ENCODE measurements around the gene FUT2.

The FUT2 gene

DNA sequence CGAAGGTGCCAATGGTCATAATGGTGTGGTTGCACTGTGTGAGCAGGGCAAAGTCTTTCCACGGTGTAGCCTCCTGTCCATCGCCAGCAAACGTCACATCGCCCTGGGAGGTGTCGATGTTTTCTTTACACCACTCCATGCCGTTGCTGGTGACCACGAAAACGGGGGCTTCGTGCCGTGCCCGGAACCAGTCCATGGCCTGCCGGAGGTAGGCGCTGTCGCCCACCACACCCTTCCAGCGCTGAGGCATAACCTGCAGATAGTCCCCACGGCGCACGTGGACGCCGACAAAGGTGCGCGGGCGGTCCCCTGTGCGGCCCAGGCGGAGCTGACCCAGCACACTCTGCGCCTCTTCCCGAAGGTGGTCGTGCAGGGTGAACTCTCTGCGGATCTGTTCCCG, 54.6 kb downstream of the FUT2 start:
- DNase-seq (ENCODE audit: low read depth, low spot score): no peak

DNA sequence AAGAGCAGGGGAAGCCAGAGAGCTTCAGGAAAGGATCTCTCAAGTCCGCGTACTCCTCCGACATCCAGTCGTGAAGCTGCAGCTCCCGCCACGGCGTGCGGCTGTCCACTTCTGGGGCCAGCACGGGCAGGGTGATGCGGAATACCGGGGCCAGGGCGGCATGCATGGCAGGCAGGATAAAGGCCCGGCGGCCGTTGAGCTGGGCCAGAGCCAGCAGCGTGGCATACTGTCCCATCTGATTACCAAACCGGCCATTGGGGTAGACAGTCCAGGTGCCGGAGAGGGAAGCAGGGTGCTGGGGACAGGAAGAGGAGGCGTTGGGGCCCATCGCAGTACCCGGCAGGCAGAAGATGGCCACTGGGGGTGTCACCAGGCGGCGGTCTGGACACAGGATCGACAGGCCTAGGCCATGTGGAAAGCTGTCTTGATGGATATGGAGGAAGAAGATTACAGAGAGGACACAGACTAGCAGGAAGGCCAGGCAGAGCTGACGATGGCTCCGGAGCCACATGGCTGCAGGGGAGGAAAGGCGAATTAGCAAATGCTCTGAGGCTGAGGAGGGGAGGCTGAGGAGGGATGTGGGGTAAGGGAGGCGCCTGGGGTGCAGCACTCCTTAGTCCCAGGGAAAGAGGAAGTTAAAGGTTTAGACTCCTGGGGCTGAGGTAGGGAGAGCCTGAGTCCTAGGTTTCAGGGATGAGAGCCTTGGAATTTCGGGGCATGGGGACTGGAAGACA, 55.2 kb downstream of the FUT2 start:
- DNase-seq (ENCODE audit: low read depth, low spot score): no peak

DNA sequence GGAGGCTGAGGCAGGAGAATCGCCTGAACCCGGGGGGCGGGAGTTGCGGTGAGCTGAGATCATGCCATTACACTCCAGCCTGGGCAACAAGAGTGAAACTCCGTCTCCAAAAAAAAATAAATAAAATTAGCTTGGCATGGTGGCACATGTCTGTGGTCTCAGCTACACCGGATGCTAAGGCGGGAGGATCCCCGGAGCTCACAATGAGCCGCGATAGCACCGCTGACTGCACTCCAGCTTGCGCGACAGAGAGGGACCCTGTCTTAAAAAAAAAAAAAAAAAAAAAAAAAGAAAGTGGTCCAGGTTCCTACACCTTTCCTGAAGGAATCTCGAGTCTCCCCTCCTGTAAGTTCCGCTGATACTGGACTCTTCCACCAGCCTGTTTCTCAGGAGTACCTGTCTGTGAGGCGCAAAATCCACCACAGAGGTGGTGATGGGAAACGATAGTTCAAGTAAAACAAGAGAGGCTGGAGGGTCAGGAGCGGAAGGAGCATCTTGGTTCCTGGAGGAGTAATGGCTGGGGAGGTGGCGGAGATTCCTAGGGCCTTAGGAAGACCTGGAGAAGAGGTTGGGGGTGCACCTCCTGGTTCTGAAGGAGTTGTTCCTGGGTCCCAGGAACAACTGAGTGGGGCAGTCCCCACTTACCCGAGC, 56.2 kb downstream of the FUT2 start:
- no peak for DNase-seq (ENCODE audit: low read depth, low spot score)

DNA sequence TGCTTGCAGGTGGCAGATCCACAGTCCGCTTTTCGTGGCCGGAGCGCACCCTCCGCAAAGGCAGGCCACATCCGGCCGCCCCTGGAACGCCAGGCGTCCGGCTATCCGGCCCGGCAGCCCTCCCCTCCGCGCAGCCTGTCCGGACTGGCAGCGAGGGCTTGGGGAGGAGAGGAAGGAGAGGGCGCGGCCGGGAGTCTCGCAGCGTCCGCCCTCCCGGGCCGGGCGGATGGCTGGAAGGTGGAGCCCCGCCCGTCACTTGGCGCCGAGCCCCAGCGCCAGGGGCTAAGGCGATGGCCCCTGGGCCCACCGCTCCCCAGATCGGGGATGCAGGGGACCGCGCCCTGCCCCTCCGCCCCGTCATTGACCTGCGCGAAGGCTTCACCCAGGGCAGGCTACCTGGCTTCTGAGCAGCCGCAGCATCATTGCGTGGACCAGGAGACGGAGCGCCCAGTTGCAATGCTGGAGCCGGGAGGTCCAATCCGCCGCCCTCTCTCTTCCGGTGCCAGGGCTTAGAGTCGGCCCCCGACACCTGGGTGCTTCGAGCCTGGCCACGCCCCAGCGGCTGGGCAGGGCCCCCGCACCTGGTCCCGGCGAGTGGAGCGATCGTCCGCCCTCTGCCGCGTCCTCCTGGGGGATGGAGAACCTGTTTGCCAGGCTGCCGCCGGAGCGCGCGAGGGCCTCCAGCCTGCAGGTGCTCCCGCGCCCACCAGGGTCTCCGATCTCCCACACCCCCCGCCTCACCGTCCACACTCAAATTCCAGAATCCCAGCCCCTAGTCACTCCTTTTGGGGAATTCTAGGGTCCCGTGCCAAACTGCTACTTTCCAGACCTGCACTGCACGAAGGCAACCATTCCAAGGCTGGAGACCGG, 57.0 kb downstream of the FUT2 start, which contains the start of gene FUT1:
Gene FUT1, minus strand, starts transcription at position 146 of the 870 bp plus-strand sequence. CDS start 1,360 bp downstream, outside the sequence.
- no peak for DNase-seq (ENCODE audit: low read depth, low spot score)

DNA sequence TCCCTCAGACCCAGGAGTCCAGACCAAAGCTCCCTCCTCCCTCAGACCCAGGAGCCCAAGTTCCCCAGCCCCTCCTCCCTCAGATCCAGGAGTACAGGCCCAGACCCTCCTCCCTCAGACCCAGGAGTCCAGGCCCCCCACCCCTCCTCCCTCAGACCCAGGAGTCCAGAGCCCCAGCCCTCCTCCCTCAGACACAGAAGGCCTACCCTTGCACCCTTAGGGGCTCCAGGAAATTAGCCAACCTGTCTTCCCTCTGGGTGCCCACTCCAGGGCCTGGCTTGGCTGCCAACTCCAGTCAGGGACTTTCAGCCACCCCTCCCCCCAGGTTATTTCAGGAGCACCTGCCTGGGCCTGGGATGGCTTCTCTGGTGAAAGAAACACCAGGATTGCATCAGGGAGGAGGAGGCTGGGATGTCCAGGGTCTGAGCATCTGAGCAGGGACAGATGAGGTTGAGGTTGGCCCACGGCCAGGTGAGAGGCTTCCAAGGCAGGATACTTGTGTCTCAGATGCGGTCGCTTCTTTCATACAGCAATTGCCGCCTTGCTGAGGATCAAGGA, 59.4 kb downstream of the FUT2 start, which contains the start of gene FGF21:
Gene FGF21, plus strand, starts transcription at position 441 of the 558 bp plus-strand sequence. CDS start 713 bp downstream, outside the sequence.
- DNase-seq (ENCODE audit: low read depth, low spot score): no peak

Data from smooth muscle cell of the brain vasculature (primary cell).